Large intestine (tissue), 3 donors: ENCODE results near the gene EFCAB11. TPM values are rescaled to one million over a fixed set of nuclear protein-coding genes. Genes with fewer than 3 reads are reported as not detected.
A peak's percentile ranks its signal among the peaks of the same experiment; 100 is the strongest.

ENCODE experiments used
- DNase-seq, 2 donors: peaks; one replicate each; pipeline versions ENCODE4 v3.0.0 to v3.0.0-alpha.2; 2013
- H3K27ac ChIP-seq: one replicate; pipeline ENCODE4 v1.5.1; 2013; ENCODE audit warnings: low read length
- H3K27me3 ChIP-seq: 2 replicates; pipeline ENCODE4 v1.6.1; 2013; ENCODE audit warnings: low read length; ENCODE audit not compliant: control insufficient read depth, insufficient read depth
- H3K36me3 ChIP-seq: 2 replicates; pipeline ENCODE4 v1.6.1; 2013; ENCODE audit warnings: low read length; ENCODE audit not compliant: control insufficient read depth, insufficient read depth
- H3K4me1 ChIP-seq: one replicate; pipeline ENCODE4 v1.6.1; 2013; ENCODE audit warnings: low read length; ENCODE audit not compliant: control insufficient read depth, insufficient read depth
- H3K4me3 ChIP-seq: one replicate; pipeline ENCODE4 v1.5.1; 2013; ENCODE audit warnings: low read length
- H3K9me3 ChIP-seq: one replicate; pipeline ENCODE4 v1.6.1; 2013; ENCODE audit warnings: mild to moderate bottlenecking, low read depth, low read length, moderate library complexity; ENCODE audit not compliant: control insufficient read depth
- WGBS: methylation state at CpG from one replicate; pipeline ENCODE4 v1.1.5; 2013; ENCODE audit warnings: low lambda C conversion rate; ENCODE audit not compliant: insufficient coverage; 5-methylcytosine and 5-hydroxymethylcytosine counted together
- polyA plus RNA-seq: library from polyadenylated mRNA; unstranded; fragments of 120-200 nt; gene quantifications from one replicate; pipeline ENCODE4 v1.2.1, GENCODE V29; 2013

The EFCAB11 gene
- polyA plus RNA-seq, 1 donor = 14.2 TPM

DNA sequence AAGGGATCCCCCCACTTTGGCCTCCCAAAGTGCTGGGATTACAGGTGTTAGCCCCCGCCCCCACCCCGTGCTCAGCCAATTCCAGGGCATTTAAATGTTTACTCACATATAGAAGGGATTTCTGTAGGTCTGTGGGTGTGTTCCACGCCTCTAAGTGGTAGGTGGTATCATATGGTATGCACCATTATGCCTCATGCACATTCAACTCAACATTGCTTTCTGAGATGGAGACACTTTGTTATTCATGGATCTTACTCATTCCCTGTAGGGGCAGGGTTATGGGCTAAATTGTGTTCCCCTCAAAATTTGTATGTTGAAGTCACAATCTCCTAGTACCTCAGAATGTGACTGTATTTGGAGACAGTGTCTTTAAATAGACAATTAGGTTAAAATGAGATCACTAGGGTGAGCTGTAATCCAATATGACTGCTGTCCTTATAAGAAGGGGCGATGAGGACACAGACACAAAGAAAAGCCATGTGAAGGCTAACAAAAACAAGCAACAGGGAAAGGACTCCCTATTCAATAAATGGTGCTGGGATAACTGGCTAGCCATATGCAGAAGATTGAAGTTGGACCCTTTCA, 200.6 kb downstream of the EFCAB11 start:
- no CpG with 5 or more reads among the region's 4 CpGs for WGBS
- Histone ChIP-seq H3K27ac (no peak overlapping the region), H3K36me3 (no peaks in the 10 kb centered on the region), H3K27me3 (no peaks in the 10 kb centered on the region), H3K4me1 (no peaks in the 10 kb centered on the region), H3K9me3 (no peaks in the 10 kb centered on the region), H3K4me3 (no peak overlapping the region)
- no peak for DNase-seq

DNA sequence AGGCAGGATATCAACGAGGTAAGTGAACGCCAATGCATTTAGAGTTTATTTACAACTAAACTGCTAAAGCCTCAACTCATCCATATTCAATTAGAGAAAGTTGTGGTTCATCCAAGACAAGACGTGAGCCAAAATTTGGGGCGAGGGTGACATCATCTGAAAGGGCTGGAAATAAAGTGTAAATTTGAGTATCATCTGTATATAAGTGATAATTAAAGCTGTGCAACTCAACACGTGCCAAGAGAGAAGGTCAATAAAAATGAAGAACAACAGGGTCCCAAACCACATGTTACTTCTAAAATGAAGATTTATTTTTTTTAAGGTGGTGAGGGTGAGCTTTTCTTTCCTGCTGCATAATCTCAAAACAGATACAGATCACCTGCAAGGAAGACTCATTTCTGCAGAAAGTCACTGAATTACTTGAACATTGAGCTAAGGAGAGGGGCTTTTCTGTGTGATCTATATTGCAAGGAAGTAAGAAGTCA, 203.6 kb downstream of the EFCAB11 start:
- Histone ChIP-seq H3K9me3 (no peaks in the 10 kb centered on the region), H3K36me3 (no peaks in the 10 kb centered on the region), H3K4me3 (no peak overlapping the region), H3K27ac (no peak overlapping the region), H3K4me1 (no peaks in the 10 kb centered on the region), H3K27me3 (no peaks in the 10 kb centered on the region)
- no peak for DNase-seq
- WGBS = 89% methylated on average over 3 of the region's 5 CpGs

DNA sequence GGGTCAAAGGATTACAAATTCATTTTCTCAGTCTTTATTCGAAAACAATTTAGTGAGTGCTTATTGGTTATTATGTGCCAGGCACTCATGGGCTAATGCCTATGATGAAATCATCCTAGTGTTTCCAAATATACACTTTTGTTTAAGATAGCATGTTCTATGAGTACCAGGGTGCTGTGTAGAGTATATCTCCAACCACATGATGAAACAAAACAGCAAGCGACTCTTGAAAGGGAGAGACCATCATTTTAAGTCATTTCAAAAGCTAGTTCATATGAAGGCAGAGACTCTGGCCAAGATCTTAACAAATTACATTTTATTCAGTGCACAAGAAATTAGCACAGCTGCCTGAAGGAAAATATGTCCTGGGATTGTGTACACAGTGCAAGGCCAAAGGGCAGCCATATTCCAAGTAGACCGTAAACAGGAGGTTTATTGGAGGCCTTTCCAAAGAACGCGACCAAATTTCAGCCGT, 204.2 kb downstream of the EFCAB11 start:
- H3K9me3 ChIP-seq = no peaks in the 10 kb centered on the region
- no peaks in the 10 kb centered on the region for H3K36me3 ChIP-seq
- H3K27me3 ChIP-seq = no peaks in the 10 kb centered on the region
- no peaks in the 10 kb centered on the region for H3K4me1 ChIP-seq
- DNase-seq = peak in 1 of 2 donors; percentile 27
- H3K4me3 ChIP-seq = no peak overlapping the region
- WGBS = no CpG with 5 or more reads among the region's 6 CpGs
- no peak overlapping the region for H3K27ac ChIP-seq

DNA sequence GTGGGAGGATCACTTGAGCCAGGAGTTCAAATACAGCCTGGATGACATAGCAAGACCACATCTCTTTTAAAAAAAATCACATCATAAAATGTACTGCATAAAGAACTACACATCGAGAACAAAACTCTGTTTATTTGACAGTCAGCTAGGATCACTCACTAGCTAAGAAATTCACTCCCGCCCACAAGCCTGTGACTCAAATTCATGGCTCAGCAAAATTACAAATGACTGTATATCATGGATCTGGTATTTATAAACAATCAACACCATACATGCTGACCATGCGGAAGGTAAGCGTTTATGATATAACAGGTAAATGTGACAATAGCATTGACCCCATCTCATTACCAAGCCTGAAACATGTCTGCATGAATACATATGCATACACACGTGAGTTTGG, 206.5 kb downstream of the EFCAB11 start:
- H3K27me3 ChIP-seq = no peaks in the 10 kb centered on the region
- H3K27ac ChIP-seq = no peak overlapping the region
- H3K4me1 ChIP-seq = no peaks in the 10 kb centered on the region
- DNase-seq = no peak
- H3K36me3 ChIP-seq = no peaks in the 10 kb centered on the region
- no CpG with 5 or more reads among the region's 5 CpGs for WGBS
- H3K4me3 ChIP-seq = no peak overlapping the region
- no peaks in the 10 kb centered on the region for H3K9me3 ChIP-seq

GRCh38 chr14:89747126-89747525, 207.4 kb downstream of the EFCAB11 start:
- Histone ChIP-seq H3K27me3 (no peaks in the 10 kb centered on the region), H3K36me3 (no peaks in the 10 kb centered on the region), H3K27ac (no peak overlapping the region), H3K4me3 (no peak overlapping the region), H3K4me1 (no peaks in the 10 kb centered on the region), H3K9me3 (no peaks in the 10 kb centered on the region)
- peak; percentile 22 to 65 for DNase-seq
- WGBS = 74% methylated on average over 3 of the region's 4 CpGs

- Histone ChIP-seq H3K9me3 (no peaks in the 10 kb centered on the region), H3K4me1 (no peaks in the 10 kb centered on the region), H3K27ac (no peak overlapping the region), H3K36me3 (no peaks in the 10 kb centered on the region), H3K27me3 (no peaks in the 10 kb centered on the region), H3K4me3 (no peak overlapping the region)
- no CpG with 5 or more reads among the region's 2 CpGs for WGBS
- DNase-seq = no peak
Observed at GRCh38 chr14:89746654-89747053, 207.9 kb downstream of the EFCAB11 start.

- no peaks in the 10 kb centered on the region for H3K27me3 ChIP-seq
- H3K27ac ChIP-seq = no peak overlapping the region
- no CpG with 5 or more reads among the region's 7 CpGs for WGBS
- no peak for DNase-seq
- no peaks in the 10 kb centered on the region for H3K4me1 ChIP-seq
- no peak overlapping the region for H3K4me3 ChIP-seq
- H3K36me3 ChIP-seq = no peaks in the 10 kb centered on the region
- H3K9me3 ChIP-seq = no peaks in the 10 kb centered on the region
Observed at GRCh38 chr14:89746135-89746534, 208.4 kb downstream of the EFCAB11 start.

Other genes with a start within 250 kb of the EFCAB11 start
- 17.2 TPM for gene TDP1, start 1.2 kb upstream of the EFCAB11 start, polyA plus RNA-seq
- 0.64 TPM for gene KCNK13, start 107.3 kb upstream of the EFCAB11 start, polyA plus RNA-seq